ENCODE measurements around the gene ERC2.

The ERC2 gene

GRCh38 chr3:55622733-55623132 is 845.5 kb downstream of the ERC2 start:
- DNase-seq, result no peak

- no peak for DNase-seq
Observed at GRCh38 chr3:55622116-55622515, 846.2 kb downstream of the ERC2 start.

DNA sequence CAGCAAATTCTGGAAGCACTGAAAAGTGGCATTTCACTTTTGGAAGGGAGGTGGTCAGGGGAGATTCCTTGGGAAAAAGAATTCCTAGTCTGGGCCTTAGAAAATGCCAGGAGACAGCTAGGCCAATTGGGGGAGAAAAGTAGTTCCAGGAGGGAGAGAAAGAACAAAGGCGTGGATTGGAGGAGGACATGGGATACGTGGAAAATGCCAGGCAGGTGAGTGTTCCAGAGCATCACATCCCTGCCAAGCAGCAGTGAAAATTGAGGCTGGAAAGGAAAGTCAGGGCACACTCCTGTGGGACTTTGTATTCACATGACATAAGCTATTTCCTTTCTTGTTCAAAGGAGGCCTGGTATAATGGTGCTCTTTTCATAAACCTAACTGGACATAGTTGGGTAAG is 846.6 kb downstream of the ERC2 start:
- DNase-seq, result no peak

DNA sequence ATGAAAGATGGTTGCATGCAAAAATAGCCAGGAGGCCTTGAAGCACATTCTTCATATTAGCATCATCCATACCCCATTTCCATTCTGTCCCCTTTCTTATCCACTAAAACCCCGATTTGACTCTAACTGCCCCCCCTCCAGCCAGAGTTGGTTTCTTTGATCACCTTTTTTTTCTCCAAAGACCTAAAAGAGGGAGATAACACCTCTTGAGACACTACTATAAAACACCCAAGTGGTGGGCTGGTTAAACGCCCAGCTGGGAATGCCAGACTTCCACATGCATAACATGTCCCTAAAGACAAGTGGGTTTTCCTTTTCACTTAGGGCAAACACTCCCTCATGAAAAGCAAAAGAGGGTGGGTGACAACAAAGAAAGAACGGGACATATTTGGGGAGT is 847.2 kb downstream of the ERC2 start:
- no peak for DNase-seq

- no peak for DNase-seq
Observed at GRCh38 chr3:55620351-55621025, 847.8 kb downstream of the ERC2 start.

DNA sequence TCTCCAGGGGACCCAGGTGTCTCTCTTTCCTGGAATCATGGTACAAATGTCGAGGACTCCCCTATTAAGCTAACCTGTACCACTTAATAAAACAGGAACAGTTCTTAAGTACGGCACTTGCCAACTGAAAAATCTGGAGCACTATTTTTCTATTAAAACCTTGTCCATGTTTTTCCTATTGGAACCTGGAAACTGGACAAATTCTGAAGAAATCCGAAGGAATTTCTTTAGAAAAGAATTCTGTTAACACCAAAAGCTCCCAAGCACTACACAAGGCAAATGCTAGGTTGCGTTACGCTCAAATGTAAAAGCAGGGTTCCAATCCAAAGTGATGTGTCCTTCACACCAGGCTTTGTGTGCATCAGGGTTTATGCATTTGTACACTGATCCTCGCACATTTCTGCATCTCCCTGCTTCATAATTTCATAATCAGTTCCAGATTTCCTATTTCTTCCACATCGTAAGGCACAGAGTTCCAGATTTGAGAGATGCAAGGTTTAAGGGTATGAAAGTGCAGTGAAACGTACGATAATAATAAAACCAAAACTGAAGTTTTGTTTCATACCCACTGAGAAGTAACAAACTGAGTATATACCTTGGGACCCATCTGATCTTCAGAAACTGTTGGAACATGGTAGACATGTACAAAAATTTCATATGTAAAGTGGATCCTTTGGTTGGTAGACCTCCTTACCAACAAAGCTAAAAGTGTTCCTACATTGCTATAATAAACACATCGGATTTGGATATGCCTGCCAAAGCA is 849.0 kb downstream of the ERC2 start:
- no peak for DNase-seq

- DNase-seq, result no peak
Observed at GRCh38 chr3:55617385-55617784, 850.9 kb downstream of the ERC2 start.

- no peak for DNase-seq
Observed at GRCh38 chr3:55616803-55617202, 851.5 kb downstream of the ERC2 start.

- DNase-seq, result no peak
Observed at GRCh38 chr3:55615694-55616295, 852.5 kb downstream of the ERC2 start.

GRCh38 chr3:55615039-55615693 is 853.1 kb downstream of the ERC2 start:
- DNase-seq, result no peak

DNA sequence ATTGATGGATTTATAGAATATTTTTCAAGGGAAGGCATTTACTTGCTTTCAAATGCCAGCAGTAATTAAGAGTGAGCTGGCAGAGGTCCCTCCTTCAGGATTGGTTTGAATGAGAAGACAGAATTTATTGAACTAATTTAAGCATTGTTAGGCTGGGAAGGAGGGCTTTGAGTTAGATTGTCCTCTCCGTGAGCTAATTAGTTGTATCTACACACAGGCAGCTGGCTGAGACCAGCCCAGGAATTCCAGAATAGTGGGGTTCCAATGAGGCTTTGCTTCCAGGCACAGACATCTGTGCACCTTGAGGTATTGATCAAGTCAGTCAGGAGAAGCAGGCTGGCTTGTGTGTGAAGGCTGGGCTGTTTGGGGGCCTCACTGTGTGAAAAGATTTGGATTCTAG is 857.1 kb downstream of the ERC2 start:
- DNase-seq, result no peak

DNA sequence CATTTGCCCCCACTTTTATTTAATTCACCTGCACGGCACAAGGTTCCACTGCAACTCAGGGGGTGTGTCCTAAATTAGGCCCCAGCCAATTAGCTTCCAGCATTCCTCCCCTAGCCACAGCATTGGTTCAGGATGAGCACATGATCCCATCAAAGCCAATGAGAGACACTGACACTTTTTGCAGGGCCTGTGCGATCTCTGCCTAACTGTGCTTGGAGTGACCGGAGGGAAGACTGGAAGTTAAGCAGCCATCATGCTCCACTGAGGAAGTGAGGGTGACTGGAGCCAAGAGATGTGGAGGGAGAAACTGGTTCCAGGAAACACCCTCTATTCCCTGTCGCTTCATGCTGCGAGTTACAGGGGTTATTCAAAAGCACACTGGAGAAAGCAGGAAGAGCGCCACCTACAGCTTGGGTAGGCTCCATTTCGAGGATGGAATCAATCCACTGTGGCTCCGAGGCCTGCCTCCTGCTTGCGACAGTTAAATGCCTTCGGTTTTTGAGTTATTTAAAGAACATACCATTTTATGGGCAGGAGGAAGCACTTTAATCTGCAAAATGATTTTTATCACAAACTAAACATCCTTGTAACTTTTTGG is 858.9 kb downstream of the ERC2 start:
- DNase-seq, result no peak

DNA sequence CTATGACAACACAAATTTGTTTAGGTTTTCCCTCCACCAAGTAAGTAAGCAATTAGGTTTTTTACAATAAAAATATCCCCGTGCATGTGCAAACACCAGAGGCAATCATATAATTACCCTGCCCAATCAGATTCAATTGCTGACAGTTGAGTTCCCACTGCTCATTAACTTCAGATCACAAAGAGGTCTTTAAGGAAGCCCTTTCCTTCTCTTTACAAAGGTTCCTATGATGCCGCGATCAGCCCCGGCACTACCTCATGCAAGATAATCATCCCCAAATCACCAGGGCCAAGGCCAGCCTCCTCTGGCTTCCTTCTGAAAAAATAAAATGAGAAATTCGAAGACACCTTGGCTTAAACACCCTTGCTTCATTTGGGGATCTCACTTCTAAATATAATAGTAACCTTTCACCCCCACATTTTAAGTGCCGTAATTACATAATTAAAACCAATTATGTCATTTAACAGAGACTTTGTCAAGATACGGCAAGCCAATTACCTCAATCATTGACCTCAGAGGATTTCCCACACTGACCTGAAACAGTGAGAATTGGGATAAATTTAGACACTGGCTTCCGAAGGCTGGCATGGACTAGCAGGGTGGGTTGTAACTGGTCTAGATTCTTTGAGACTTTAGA is 859.8 kb downstream of the ERC2 start:
- DNase-seq, result no peak

- no peak for DNase-seq
Observed at GRCh38 chr3:55607844-55608243, 860.4 kb downstream of the ERC2 start.

GRCh38 chr3:55607175-55607574 is 861.1 kb downstream of the ERC2 start:
- DNase-seq, result no peak

- no peak for DNase-seq
Observed at GRCh38 chr3:55605443-55606236, 862.6 kb downstream of the ERC2 start.

DNA sequence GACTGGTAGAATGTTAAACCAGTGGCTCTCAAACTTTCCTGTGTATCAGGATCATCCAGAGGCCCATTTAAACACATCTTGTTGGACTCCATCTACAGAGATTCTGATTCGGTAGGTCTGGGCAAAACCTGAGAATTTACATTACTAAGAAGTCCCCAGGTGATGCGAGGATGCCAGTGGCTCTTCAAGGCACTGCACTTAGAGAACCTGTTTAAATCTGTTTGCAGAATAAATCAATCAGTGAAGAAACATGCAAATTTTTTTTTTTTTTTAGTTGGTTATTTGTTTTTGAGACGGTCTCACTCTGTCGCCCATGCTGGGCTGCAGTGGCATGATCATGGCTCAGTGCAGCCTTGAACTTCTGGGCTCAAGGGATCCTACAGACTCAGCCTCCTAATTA is 863.4 kb downstream of the ERC2 start:
- DNase-seq, result no peak

DNA sequence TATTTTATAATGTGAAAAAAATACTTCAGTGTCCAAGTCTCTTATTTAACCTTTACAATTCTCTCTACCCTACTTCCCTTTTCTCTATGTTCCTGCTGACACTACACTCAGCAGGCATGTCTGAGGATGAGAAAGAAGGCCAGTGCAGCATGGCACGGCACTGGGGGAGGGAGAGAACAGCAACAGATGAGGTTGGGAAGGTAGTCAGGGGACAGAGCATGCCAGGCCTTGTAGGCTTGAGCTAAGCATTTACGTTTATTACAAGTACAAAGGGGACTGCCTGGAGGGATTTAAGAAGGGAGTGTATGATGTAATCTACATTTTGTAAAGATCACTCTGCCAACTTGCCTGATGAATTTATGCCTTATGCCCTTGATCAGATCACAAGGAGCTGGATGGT is 863.9 kb downstream of the ERC2 start:
- no peak for DNase-seq

DNA sequence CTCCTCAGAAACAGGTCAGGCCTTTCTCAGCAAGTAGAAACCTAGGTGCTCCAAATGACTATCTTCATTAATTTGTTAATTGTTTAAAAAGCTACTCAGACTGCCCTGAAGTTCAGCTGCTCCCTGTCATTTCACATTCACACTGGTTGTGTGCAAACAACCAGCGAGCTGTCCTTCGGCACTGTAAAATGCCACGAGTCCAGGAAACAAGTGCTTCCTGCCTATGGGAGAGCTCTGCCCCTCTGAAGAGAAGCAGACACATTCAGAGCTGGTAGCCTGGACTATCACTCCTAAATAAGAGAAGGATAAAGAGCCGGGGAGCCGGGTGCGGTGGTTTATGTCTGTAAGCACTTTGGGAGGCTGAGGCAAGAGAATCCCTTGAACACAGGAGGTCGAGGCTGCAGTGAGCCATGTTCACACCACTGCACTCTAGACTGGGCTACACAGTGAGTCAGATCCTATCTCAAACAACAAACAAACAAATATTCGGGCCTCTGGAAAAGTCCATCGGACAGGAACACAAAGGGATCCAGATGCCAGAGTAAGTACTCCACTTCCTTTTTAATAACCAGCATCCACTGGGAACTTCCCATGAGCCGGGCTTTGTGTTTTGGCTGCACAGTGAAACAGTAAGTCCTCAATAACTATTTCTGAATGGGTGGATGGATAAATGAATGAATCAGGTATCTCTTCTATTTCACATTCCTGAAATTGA is 866.7 kb downstream of the ERC2 start:
- no peak for DNase-seq

DNA sequence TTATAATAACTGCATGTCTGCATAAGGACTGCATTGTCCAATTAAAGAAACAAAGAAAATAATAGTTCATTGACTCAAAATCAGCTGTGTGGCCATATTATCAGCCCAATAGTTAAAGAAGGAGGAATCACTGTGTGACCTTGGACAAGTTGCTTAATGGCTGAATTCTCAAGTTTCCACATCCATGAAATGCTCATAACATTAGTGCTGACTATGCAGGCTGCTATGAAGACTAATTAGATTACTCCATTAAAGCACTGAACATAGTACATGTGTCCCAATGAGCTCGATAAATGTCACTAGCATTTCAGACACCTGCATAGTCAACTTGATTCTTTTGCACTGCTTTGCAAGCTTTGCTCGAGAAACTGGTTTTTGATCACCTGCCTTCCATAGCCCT is 870.0 kb downstream of the ERC2 start:
- no peak for DNase-seq

- no peak for DNase-seq
Observed at GRCh38 chr3:55597641-55598040, 870.6 kb downstream of the ERC2 start.
